ENCODE data around the gene DNASE1. TPM values are rescaled to one million over a fixed set of nuclear protein-coding genes. Genes with fewer than 3 reads are reported as not detected.

Gene DNASE1
- total and polyA plus RNA-seq, 9 of the 15 experiments (the other 6 are each of a cell fraction or from before 2014, with no cell fraction given), result 0.53 to 10.1 (median 5.9) TPM

- TF ChIP-seq GATAD2B (IDR thresholded peaks at IDR 0.05; ENCODE audit: borderline replicate concordance) (no peak; the same call in 1 of the 2 replicates), E2F8 (IDR thresholded peaks at IDR 0.05; ENCODE audit: low read depth, partially characterized antibody) (no peak), RCOR1 (IDR thresholded peaks at IDR 0.05; ENCODE audit: borderline replicate concordance in 1 of 2, low read depth in 2 of 2, low read length in 2 of 2) (peak in 1 of 2 experiments; percentile 85; a peak in 2 of 4 replicates), GTF2B (IDR thresholded peaks at IDR 0.05; ENCODE audit: extremely low read depth, insufficient read length) (no peak), C11orf30 (IDR thresholded peaks at IDR 0.05; ENCODE audit: low read depth) (peak; percentile 98), ZFX (CRISPR knock-in tag; IDR thresholded peaks at IDR 0.05) (no peak), ZNF217 (CRISPR knock-in tag; IDR thresholded peaks at IDR 0.05) (no peak), IRF2 (CRISPR knock-in tag; IDR thresholded peaks at IDR 0.05) (no peak), SMARCA4 (IDR thresholded peaks at IDR 0.05) (peak; percentile 83), E2F6 (IDR thresholded peaks at IDR 0.05; ENCODE audit: borderline replicate concordance in 1 of 2, extremely low read depth in 1 of 2, insufficient read depth in 1 of 2, insufficient read length in 1 of 2, low read depth in 1 of 2, low read length in 1 of 2, poor library complexity in 1 of 2, severe bottlenecking in 1 of 2) (no peak), SAP30 (IDR thresholded peaks at IDR 0.05; ENCODE audit: borderline replicate concordance, insufficient read depth, low read depth, low read length, poor library complexity, severe bottlenecking) (no peak), ZKSCAN8 (CRISPR knock-in tag; IDR thresholded peaks at IDR 0.05) (no peak), RNF219 (CRISPR knock-in tag; IDR thresholded peaks at IDR 0.05) (no peak), HBP1 (CRISPR knock-in tag; IDR thresholded peaks at IDR 0.05) (no peak), CBX3 (IDR thresholded peaks at IDR 0.05; ENCODE audit: borderline replicate concordance in 1 of 2, low read length in 2 of 2) (no peak), NONO (IDR thresholded peaks at IDR 0.05; ENCODE audit: low read depth in 2 of 2, low read length in 1 of 2) (no peak), FOXJ3 (CRISPR knock-in tag; IDR thresholded peaks at IDR 0.05) (no peak), ZNF197 (CRISPR knock-in tag; IDR thresholded peaks at IDR 0.05; ENCODE audit: low read depth) (no peak)
Measured at GRCh38 chr16:3696425-3697218, 42.1 kb downstream of the DNASE1 start (continued).
